Left lung (tissue), 14 donors: ENCODE measurements around the gene KRTAP9-9. TPM values are rescaled to one million over a fixed set of nuclear protein-coding genes. Genes with fewer than 3 reads are reported as not detected.
"Not testable (repeated sequence)": the region's sequence is repeated elsewhere in the genome, so short reads cannot be mapped to it uniquely, and the experiment has no call there.

ENCODE experiments used
- ATAC-seq: fragments of 200-7000 bp; cut with Tn5 transposase; one replicate; pipeline ENCODE4 v1.9.1; 2020; ENCODE audit warnings: moderate library complexity
- DNase-seq, 4 donors: peaks; one replicate each; pipeline ENCODE4 v3.0.0-alpha.2; 2013 to 2020
- H3K27ac ChIP-seq, 2 donors: fragments of 200-600 bp; sonication (generic) in 1 of 2; one replicate each; pipeline versions ENCODE4 v1.5.0 to v1.8.0; 2020 to 2021
- H3K27me3 ChIP-seq, 2 donors: fragments of 200-600 bp; sonication (generic) in 1 of 2; one replicate each; pipeline versions ENCODE4 v1.5.0 to v1.8.0; 2020 to 2021
- H3K36me3 ChIP-seq, 2 donors: fragments of 200-600 bp; sonication (generic) in 1 of 2; one replicate each; pipeline versions ENCODE4 v1.5.0 to v1.8.0; 2020 to 2021
- H3K4me1 ChIP-seq, 2 donors: fragments of 200-600 bp; one replicate each; pipeline ENCODE4 v1.8.0; 2021
- H3K4me3 ChIP-seq, 2 donors: fragments of 200-600 bp; sonication (generic) in 1 of 2; one replicate each; pipeline versions ENCODE4 v1.5.0 to v1.8.0; 2020 to 2021; ENCODE audit warnings: mild to moderate bottlenecking in 1 of 2
- H3K9me3 ChIP-seq, 2 donors: fragments of 200-600 bp; sonication (generic) in 1 of 2; one replicate each; pipeline versions ENCODE4 v1.5.0 to v1.8.0; 2020 to 2021
- intact Hi-C, 2 donors: fragments of 100-400 bp; cut with DNase I; formaldehyde crosslinking; loops; one replicate each; pipeline versions ENCODE4 v1.11.2 to v1.14.2; 2022
- long read RNA-seq, 12 donors: library from polyadenylated mRNA in 2 of 12; unstranded in 2 of 12; transcript quantifications; one replicate each; pipeline ENCODE4 v2.0.0 and lab custom pipeline, GENCODE V29; 2019 to 2026
- polyA plus RNA-seq, 6 donors: library from polyadenylated mRNA; unstranded; fragments of 120-200 nt; gene quantifications; one replicate each; pipeline ENCODE4 v1.2.1, GENCODE V29; 2013; ENCODE audit not compliant: insufficient read length in 6 of 6
- total RNA-seq, 2 donors: library from RNA; stranded (reverse); fragmentation: NEBNext Ultra II Directional; extraction: Animal tissue kit (Norgen Biotek cat#: 25700); gene quantifications; one replicate each; pipeline ENCODE4 v1.2.1, GENCODE V29; 2021
- TF ChIP-seq, protein P1 (sequence below), 2 donors: fragments of 200-600 bp; sonication (generic) in 1 of 2; IDR thresholded peaks; one replicate each; pipeline versions ENCODE4 v1.5.0 to v1.8.0; 2021; ENCODE audit warnings: antibody characterized with exemption in 2 of 2
- donor health status: DM: no; HTN: yes; CAD: no.
- donor health status: DM: no; HTN: no; CAD: no.

KRTAP9-9 gene
- total RNA-seq (not detected), polyA plus RNA-seq (not detected)
- long read RNA-seq, donor 1, result 0 reads
- long read RNA-seq, donor 2, result 0 reads
- long read RNA-seq, donor 3, result 0 reads
- long read RNA-seq, donor 4, result 0 reads
- long read RNA-seq, donor 5, result 0 reads
- long read RNA-seq, donor 6, result 0 reads
- long read RNA-seq, donor 7, result 0 reads
- long read RNA-seq, donor 8, result 0 reads
- long read RNA-seq, donor 9, result 0 reads
- long read RNA-seq, donor 10, result 0 reads
- long read RNA-seq, donor 11, result 0 reads
- long read RNA-seq, donor 12, result 0 reads

DNA sequence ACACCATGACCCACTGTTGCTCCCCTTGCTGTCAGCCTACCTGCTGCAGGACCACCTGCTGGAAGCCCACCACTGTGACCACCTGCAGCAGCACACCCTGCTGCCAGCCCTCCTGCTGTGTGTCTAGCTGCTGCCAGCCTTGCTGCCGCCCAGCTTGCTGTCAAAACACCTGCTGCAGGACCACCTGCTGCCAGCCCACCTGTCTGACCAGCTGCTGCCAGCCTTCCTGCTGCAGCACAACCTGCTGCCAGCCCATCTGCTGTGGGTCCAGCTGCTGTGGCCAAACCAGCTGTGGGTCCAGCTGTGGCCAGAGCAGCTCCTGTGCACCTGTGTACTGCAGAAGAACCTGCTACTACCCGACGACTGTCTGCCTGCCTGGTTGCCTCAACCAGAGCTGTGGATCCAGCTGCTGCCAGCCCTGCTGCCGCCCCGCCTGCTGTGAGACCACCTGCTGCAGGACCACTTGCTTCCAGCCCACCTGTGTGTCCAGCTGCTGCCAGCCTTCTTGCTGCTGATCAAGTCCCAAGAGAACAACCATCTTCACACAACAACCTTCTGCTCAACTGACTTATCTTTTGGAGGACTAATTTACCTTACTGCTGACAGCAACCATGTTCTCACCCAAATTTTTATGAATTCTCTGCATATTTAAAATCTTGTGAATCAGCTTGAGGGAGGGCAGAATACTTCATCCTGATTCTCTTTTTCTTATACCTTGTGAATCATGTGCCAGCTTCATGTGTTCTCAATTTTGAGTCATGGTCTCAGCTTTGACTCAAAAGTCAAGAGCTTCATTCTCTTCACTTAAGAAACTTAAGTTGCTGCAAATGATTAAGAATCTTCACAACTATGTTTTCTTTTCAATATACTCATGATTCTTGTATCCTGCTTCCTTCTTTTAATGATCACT is at the start of gene KRTAP9-9:
TSS of gene KRTAP9-9 (plus strand) at position 4 of the 910 bp plus-strand sequence.
- intact Hi-C loops, ATAC-seq, H3K36me3 ChIP-seq, H3K9me3 ChIP-seq, H3K4me3 ChIP-seq, H3K27ac ChIP-seq, H3K4me1 ChIP-seq: not testable (repeated sequence)
- peaks cover 0 to 20% of the 10 kb centered on the region in 2 donors for H3K27me3 ChIP-seq
- peak in 1 of 4 donors; percentile 60 for DNase-seq

DNA sequence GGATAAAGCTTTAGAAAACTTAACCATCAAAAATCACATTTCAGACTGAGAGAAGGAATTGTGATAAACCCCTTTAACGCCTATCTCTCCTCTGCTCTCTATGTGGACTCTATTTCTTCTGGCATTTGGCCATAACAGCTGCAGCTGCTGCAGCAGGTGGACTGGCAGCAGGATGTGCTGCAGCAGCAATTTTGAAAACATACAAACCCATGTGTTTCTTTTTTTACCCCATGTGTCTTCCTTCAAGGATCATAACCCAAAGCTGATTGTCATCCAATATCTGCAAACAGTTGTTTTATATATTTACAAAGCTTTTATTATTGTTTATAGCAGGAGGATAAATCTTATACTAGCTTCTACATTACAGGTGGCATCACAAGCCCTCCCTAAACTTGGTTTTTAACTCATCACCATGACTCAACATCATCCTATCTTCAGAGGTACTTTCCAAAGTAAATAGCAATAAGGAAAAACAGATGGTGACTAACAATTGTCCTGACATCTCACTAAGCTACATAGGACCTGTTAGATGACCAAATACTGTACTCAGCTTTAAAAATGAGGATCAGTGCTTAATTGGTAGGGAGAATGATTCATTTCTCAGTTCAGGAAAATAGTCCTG is 43.2 kb upstream of the KRTAP9-9 start:
- DNase-seq (no peak), ATAC-seq (no peak)
- Histone ChIP-seq H3K36me3 (no peaks in the 10 kb centered on the region), H3K27ac (no peak overlapping the region), H3K9me3 (no peaks in the 10 kb centered on the region), H3K27me3 (peaks cover 0 to 42% of the 10 kb centered on the region in 2 donors), H3K4me1 (no peaks in the 10 kb centered on the region), H3K4me3 (no peak overlapping the region)
- intact Hi-C loops, result no loop called here
- TF ChIP-seq, protein P1, sequence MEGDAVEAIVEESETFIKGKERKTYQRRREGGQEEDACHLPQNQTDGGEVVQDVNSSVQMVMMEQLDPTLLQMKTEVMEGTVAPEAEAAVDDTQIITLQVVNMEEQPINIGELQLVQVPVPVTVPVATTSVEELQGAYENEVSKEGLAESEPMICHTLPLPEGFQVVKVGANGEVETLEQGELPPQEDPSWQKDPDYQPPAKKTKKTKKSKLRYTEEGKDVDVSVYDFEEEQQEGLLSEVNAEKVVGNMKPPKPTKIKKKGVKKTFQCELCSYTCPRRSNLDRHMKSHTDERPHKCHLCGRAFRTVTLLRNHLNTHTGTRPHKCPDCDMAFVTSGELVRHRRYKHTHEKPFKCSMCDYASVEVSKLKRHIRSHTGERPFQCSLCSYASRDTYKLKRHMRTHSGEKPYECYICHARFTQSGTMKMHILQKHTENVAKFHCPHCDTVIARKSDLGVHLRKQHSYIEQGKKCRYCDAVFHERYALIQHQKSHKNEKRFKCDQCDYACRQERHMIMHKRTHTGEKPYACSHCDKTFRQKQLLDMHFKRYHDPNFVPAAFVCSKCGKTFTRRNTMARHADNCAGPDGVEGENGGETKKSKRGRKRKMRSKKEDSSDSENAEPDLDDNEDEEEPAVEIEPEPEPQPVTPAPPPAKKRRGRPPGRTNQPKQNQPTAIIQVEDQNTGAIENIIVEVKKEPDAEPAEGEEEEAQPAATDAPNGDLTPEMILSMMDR (IDR thresholded peaks at IDR 0.05), result no peak

DNA sequence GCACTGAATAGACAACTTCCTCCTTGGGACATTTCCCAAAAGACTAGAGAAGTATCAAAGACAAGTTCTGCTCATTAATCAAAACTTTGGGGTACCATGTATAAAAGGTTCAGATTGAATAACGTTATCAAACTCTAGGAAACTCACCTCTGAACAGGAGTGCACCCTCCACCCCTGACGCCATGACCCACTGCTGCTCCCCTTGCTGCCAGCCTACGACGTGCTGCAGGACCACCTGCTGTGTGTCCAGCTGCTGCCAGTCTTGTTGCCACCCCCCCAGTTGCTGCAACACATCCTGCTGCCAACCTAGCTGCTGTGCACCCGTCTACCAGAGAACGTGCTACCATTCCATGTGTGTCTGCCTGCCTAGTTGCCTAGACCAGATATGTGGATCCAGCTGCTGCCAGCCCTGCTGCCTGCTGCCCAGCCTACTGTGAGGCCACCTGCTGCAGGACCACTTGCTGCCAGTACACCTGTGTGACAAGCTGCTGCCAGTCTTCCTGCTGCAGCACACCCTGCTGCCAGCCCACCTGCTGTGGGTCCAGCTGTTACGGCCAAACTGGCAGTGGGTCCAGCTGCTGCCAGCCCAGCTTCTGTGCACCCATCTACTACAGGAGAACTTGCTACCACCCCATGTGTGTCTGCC is 42.5 kb upstream of the KRTAP9-9 start:
- Histone ChIP-seq H3K4me1 (no peaks in the 10 kb centered on the region), H3K9me3 (no peaks in the 10 kb centered on the region), H3K27ac (no peak overlapping the region), H3K36me3 (no peaks in the 10 kb centered on the region), H3K27me3 (peaks cover 0 to 43% of the 10 kb centered on the region in 2 donors), H3K4me3 (no peak overlapping the region)
- intact Hi-C loops, result no loop called here
- ATAC-seq (no peak), DNase-seq (peak in 1 of 4 donors; percentile 53)
- TF ChIP-seq, protein P1 (IDR thresholded peaks at IDR 0.05), result no peak

DNA sequence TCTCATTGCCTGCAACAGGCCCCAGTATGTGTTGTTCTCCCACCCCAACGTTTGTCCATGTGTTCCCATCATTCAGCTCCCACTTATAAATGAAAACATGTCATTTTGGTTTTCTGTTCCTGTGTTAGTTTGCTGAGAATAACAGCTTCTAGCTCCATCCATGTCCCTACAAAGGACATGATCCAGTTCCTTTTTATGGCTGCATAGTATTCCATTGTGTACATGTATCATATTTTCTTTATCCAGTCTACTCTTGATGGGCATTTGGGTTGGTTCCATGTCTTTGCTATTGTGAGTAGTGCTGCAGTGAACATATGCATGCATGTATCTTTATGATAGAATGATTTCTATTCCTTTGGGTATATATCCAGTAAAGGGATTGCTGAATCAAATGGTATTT is 39.5 kb upstream of the KRTAP9-9 start:
- TF ChIP-seq, protein P1 (IDR thresholded peaks at IDR 0.05), result no peak
- intact Hi-C loops, result no loop called here
- ATAC-seq (no peak), DNase-seq (no peak)
- H3K27me3 ChIP-seq, result peaks cover 0 to 32% of the 10 kb centered on the region in 2 donors
- no peak overlapping the region for H3K4me3 ChIP-seq
- H3K9me3 ChIP-seq, result no peaks in the 10 kb centered on the region
- no peak overlapping the region for H3K27ac ChIP-seq
- no peaks in the 10 kb centered on the region for H3K36me3 ChIP-seq
- no peaks in the 10 kb centered on the region for H3K4me1 ChIP-seq

DNA sequence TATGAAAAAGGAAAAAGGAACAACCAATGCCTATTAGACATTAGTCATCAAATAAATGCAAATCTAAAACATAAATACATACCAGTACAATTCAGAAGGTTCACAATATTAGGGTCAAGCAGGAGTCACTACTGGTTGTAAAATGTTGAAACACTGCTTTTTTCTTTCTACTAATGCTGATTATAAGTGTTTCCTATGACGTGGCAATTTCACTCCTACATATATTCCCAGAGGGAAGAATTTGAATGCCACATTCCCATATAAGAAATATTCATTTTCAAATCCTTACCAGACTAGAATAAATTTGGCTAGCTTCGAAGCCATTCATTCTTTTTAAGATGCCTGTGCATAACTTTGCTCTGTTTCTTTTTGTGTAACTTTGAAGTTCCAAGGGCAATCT is 31.4 kb upstream of the KRTAP9-9 start:
- Histone ChIP-seq H3K27me3 (peaks cover 0 to 14% of the 10 kb centered on the region in 2 donors), H3K9me3 (no peaks in the 10 kb centered on the region), H3K36me3 (no peaks in the 10 kb centered on the region), H3K4me1 (no peaks in the 10 kb centered on the region), H3K27ac (no peak overlapping the region), H3K4me3 (no peak overlapping the region)
- intact Hi-C loops, result no loop called here
- ATAC-seq (no peak), DNase-seq (no peak)
- TF ChIP-seq, protein P1 (IDR thresholded peaks at IDR 0.05), result no peak
